GM12878 (cell line): ENCODE results near the gene KRTAP4-8. TPM values are rescaled to one million over a fixed set of nuclear protein-coding genes. Genes with fewer than 3 reads are reported as not detected.

ENCODE experiments used
- ATAC-seq: fragments of 200-7000 bp; cut with Tn5 transposase; 3 replicates; pipeline ENCODE4 v1.9.1; 2020; ENCODE audit warnings: mild to moderate bottlenecking, moderate library complexity
- BruUV-seq: library from RNA; stranded (reverse); fragments of 400-500 nt; replicated peaks from 2 replicates; lab custom pipeline; 2021; lab: Mats Ljungman, UMichigan
- CTCF ChIA-PET: fragments of 300-600 bp; sonication (Branson Sonifier 250); formaldehyde crosslinking; extraction: SDS; loops from one replicate; lab custom pipeline; 2021; ENCODE audit warnings: inconsistent platforms; lab: Yijun Ruan, JAX
- POLR2A ChIA-PET: fragments of 350-600 bp; formaldehyde crosslinking; extraction: SDS; loops from one replicate; lab custom pipeline; 2021; ENCODE audit warnings: inconsistent platforms; lab: Charles Lee
- RAD21 ChIA-PET: fragments of 300-600 bp; sonication (Branson Sonifier 250); formaldehyde crosslinking; loops from one replicate; lab custom pipeline; 2023; ENCODE audit warnings: antibody characterized with exemption; ENCODE audit not compliant: unreplicated experiment; lab: Charles Lee
- SMC1A ChIA-PET: fragments of 300-600 bp; sonication (Branson Sonifier 250); formaldehyde crosslinking; loops from one replicate; lab custom pipeline; 2023; ENCODE audit not compliant: unreplicated experiment, uncharacterized antibody; lab: Charles Lee
- DNase-seq: peaks from one replicate; pipeline ENCODE4 v3.0.0-alpha.2; 2011; ENCODE audit warnings: low read depth, low spot score
- FAIRE-seq: peaks from 3 replicates; lab custom pipeline; 2011; peaks lifted over from hg19 to GRCh38; lab: Jason Lieb, UNC
- H2AFZ ChIP-seq: 2 replicates; pipeline ENCODE4 v1.6.0; 2011; ENCODE audit warnings: low read depth, low read length, control low read depth; ENCODE audit not compliant: control insufficient read depth
- H3K27ac ChIP-seq: 2 replicates; pipeline ENCODE4 v1.5.1; 2011; ENCODE audit warnings: control low read depth; ENCODE audit not compliant: control insufficient read depth, insufficient read depth
- H3K27me3 ChIP-seq, 2 experiments: replicated peaks in 1 of 2; 2 replicates each; pipeline versions ENCODE4 v1.6.0 to v1.6.1; 2011; ENCODE audit warnings: low read length in 1 of 2; ENCODE audit not compliant: control insufficient read depth in 2 of 2, insufficient read depth in 2 of 2
- H3K36me3 ChIP-seq, 2 experiments: 2 replicates each; pipeline ENCODE4 v1.5.1; 2011; ENCODE audit warnings: low read length in 1 of 2; ENCODE audit not compliant: control insufficient read depth in 2 of 2, insufficient read depth in 2 of 2
- H3K4me1 ChIP-seq: 2 replicates; pipeline ENCODE4 v1.6.1; 2011; ENCODE audit warnings: mild to moderate bottlenecking, low read length, moderate library complexity, mixed read lengths; ENCODE audit not compliant: control insufficient read depth, insufficient read depth
- H3K4me2 ChIP-seq: 2 replicates; pipeline ENCODE4 v1.6.0; 2011; ENCODE audit warnings: control low read depth; ENCODE audit not compliant: control insufficient read depth, insufficient read depth
- H3K4me3 ChIP-seq: fragments of 200-600 bp; sonication (generic); 2 replicates; pipeline ENCODE4 v1.5.1; 2016
- H3K79me2 ChIP-seq: 2 replicates; pipeline ENCODE4 v1.6.0; 2011; ENCODE audit warnings: low read length; ENCODE audit not compliant: control insufficient read depth, insufficient read depth
- H3K9ac ChIP-seq: 2 replicates; pipeline ENCODE4 v1.8.0; 2011; ENCODE audit warnings: low read length, control low read depth, mixed read lengths; ENCODE audit not compliant: control insufficient read depth, insufficient read depth
- H3K9me3 ChIP-seq: replicated peaks from 3 replicates; pipeline ENCODE4 v1.5.1; 2011; ENCODE audit warnings: mild to moderate bottlenecking, low read length; ENCODE audit not compliant: control insufficient read depth, insufficient read depth
- H4K20me1 ChIP-seq: 2 replicates; pipeline ENCODE4 v1.6.0; 2011; ENCODE audit not compliant: control insufficient read depth, insufficient read depth
- CBX3 ChIP-seq: fragments of 200-600 bp; sonication (generic); IDR thresholded peaks from 2 replicates; pipeline ENCODE4 v1.6.1; 2016; ENCODE audit warnings: low read depth, borderline replicate concordance
- DPF2 ChIP-seq: fragments of 450-650 bp; IDR thresholded peaks from 2 replicates; pipeline ENCODE4 v1.6.1; 2017; ENCODE audit warnings: mild to moderate bottlenecking
- ELK1 ChIP-seq: IDR thresholded peaks from 2 replicates; pipeline ENCODE4 v1.6.1; 2012; ENCODE audit warnings: low read depth, low read length, improper control_type of control experiment
- MEF2B ChIP-seq: fragments of 450-650 bp; IDR thresholded peaks from 2 replicates; pipeline ENCODE4 v1.6.1; 2018; ENCODE audit warnings: mild to moderate bottlenecking, moderate library complexity; ENCODE audit not compliant: partially characterized antibody, poor library complexity, severe bottlenecking
- NFIC ChIP-seq: IDR thresholded peaks from 2 replicates; pipeline ENCODE4 v1.6.1; 2012; ENCODE audit warnings: low read depth, mild to moderate bottlenecking, inconsistent platforms, low read length, moderate library complexity
- NFYB ChIP-seq: IDR thresholded peaks from 2 replicates; pipeline ENCODE4 v1.6.1; 2011; ENCODE audit warnings: low read depth, mild to moderate bottlenecking, low read length, improper control_type of control experiment, moderate library complexity; ENCODE audit not compliant: insufficient read depth
- NR2C1 ChIP-seq: fragments of 450-650 bp; IDR thresholded peaks from 2 replicates; pipeline ENCODE4 v1.6.1; 2017; ENCODE audit warnings: antibody characterized with exemption, mild to moderate bottlenecking, moderate library complexity
- POLR2AphosphoS5 ChIP-seq: IDR thresholded peaks from 2 replicates; pipeline ENCODE4 v1.6.1; 2011; ENCODE audit warnings: mild to moderate bottlenecking, low read length, inconsistent platforms
- RAD21 ChIP-seq: IDR thresholded peaks from 2 replicates; pipeline ENCODE4 v1.6.1; 2011; ENCODE audit warnings: mild to moderate bottlenecking, low read depth, low read length, moderate library complexity; ENCODE audit not compliant: insufficient read depth
- RB1 ChIP-seq: fragments of 450-650 bp; formaldehyde crosslinking; IDR thresholded peaks from 2 replicates; pipeline ENCODE4 v1.6.1; 2017; ENCODE audit warnings: mild to moderate bottlenecking, borderline replicate concordance
- SMAD1 ChIP-seq: fragments of 450-650 bp; IDR thresholded peaks from 2 replicates; pipeline ENCODE4 v1.6.1; 2018; ENCODE audit warnings: mild to moderate bottlenecking, low read depth; ENCODE audit not compliant: partially characterized antibody
- SUPT20H ChIP-seq: IDR thresholded peaks from 2 replicates; pipeline ENCODE4 v1.6.1; 2011; ENCODE audit warnings: low read depth, mild to moderate bottlenecking, low read length, moderate library complexity, borderline replicate concordance; ENCODE audit not compliant: control insufficient read depth
- TCF12 ChIP-seq: IDR thresholded peaks from 2 replicates; pipeline ENCODE4 v1.6.1; 2011; ENCODE audit warnings: low read depth, mild to moderate bottlenecking, low read length
- YBX1 ChIP-seq: fragments of 450-650 bp; IDR thresholded peaks from 2 replicates; pipeline ENCODE4 v1.6.1; 2016; ENCODE audit warnings: antibody characterized with exemption
- ZSCAN29 ChIP-seq: fragments of 450-650 bp; IDR thresholded peaks from 2 replicates; pipeline ENCODE4 v1.6.1; 2017; ENCODE audit warnings: mild to moderate bottlenecking, moderate library complexity
- WGBS: methylation state at CpG from one replicate; pipeline ENCODE4 v1.1.6; 2016; ENCODE audit warnings: low lambda C conversion rate; ENCODE audit not compliant: insufficient replicate concordance, insufficient coverage; ENCODE audit errors: missing lambda C conversion rate; 5-methylcytosine and 5-hydroxymethylcytosine counted together
- in situ Hi-C: fragments of 300-500 bp; cut with MboI; formaldehyde crosslinking; loops from 9 replicates; pipeline ENCODE4 v1.14.3; 2018; ENCODE audit warnings: mixed read lengths
- intact Hi-C: fragments of 100-400 bp; cut with micrococcal nuclease; formaldehyde crosslinking; loops from one replicate; pipeline ENCODE4 v1.14.2; 2022; ENCODE audit not compliant: unreplicated experiment
- polyA plus RNA-seq, 11 experiments: library from polyadenylated mRNA; depleted of rRNA in 4 of 11; unstranded in 6 of 11; stranded (reverse) in 5 of 11; fragments of >200 nt; fragmentation: Nextera tagmentation in 4 of 11; fragmentation: Illumina TruSeq in 1 of 11; extraction: Ambion mirVana in 4 of 11; extraction: Trizol in 1 of 11; gene quantifications; 1 replicate in 1 of 11; 2 replicates in 10 of 11; pipeline versions ENCODE4 v1.2.1 to v1.2.3, GENCODE V29; 2011 to 2016; ENCODE audit warnings: inconsistent platforms in 2 of 11, missing spikeins in 2 of 11, low read depth in 1 of 11
- total RNA-seq, 4 experiments: library from RNA; depleted of rRNA in 3 of 4; stranded (reverse); fragments of >200 nt in 3 of 4; fragmentation: Illumina TruSeq in 1 of 4; extraction: Trizol in 1 of 4; gene quantifications; 2 replicates each; pipeline versions ENCODE4 v1.2.1 to v1.2.3, GENCODE V29; 2013 to 2021
- TF ChIP-seq, protein P1 (sequence below): IDR thresholded peaks from 2 replicates; pipeline ENCODE4 v1.6.1; 2011; ENCODE audit warnings: mild to moderate bottlenecking, low read depth, low read length, moderate library complexity; ENCODE audit not compliant: insufficient replicate concordance
- TF ChIP-seq, protein P2 (sequence below): IDR thresholded peaks from 2 replicates; pipeline ENCODE4 v1.6.1; 2012; ENCODE audit warnings: improper control_type of control experiment, low read depth, low read length; ENCODE audit not compliant: insufficient replicate concordance

KRTAP4-8 gene
- total and polyA plus RNA-seq, 10 of the 15 experiments (the other 5 are each of a cell fraction or from before 2014, with no cell fraction given), result not detected

DNA sequence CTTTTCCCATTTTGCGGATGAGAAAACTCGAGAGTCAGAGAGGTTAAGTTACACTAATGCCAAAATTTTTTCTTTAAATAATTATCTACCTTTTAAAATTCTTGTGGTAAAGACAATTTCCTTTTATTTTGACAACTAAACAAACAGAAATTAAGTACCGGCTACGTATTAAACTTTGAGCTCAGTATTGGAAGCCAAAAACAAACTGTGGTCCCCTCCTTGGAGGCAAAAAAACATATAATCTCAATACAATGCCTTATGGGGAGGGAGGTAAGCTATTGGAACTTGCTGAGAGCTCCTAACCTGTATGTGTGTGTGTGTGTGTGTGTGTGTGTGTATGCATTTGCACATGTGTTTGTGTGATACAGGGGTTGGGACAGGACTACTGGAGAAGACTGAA, 34.5 kb downstream of the KRTAP4-8 start:
- ChIA-PET RAD21 (no interaction called here), POLR2A (no interaction called here), SMC1A (no interaction called here)
- ATAC-seq (no peak), FAIRE-seq (no peak)
- Histone ChIP-seq H3K4me1 (no peaks in the 10 kb centered on the region), H3K9me3 (no peaks in the 10 kb centered on the region), H3K4me2 (no peak overlapping the region), H3K36me3 (no peaks in the 10 kb centered on the region)
- in situ Hi-C loops, result no loop called here
- intact Hi-C loops, result no loop called here
- BruUV-seq, result no TSS peak
- no peak for TF ChIP-seq SMAD1
- no peak for TF ChIP-seq SUPT20H
- TF ChIP-seq NFYB, result no peak
- TF ChIP-seq DPF2, result no peak
- TF ChIP-seq POLR2AphosphoS5, result no peak
- no peak for TF ChIP-seq NFIC
- TF ChIP-seq YBX1, result no peak
- TF ChIP-seq RB1, result no peak
- TF ChIP-seq RAD21, result no peak
- no peak for TF ChIP-seq CBX3
- TF ChIP-seq, protein P1, sequence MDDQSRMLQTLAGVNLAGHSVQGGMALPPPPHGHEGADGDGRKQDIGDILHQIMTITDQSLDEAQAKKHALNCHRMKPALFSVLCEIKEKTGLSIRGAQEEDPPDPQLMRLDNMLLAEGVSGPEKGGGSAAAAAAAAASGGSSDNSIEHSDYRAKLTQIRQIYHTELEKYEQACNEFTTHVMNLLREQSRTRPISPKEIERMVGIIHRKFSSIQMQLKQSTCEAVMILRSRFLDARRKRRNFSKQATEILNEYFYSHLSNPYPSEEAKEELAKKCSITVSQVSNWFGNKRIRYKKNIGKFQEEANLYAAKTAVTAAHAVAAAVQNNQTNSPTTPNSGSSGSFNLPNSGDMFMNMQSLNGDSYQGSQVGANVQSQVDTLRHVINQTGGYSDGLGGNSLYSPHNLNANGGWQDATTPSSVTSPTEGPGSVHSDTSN, result no peak
- no peak for TF ChIP-seq ELK1
- TF ChIP-seq TCF12, result no peak
- no peak for TF ChIP-seq MEF2B
- TF ChIP-seq, protein P2, sequence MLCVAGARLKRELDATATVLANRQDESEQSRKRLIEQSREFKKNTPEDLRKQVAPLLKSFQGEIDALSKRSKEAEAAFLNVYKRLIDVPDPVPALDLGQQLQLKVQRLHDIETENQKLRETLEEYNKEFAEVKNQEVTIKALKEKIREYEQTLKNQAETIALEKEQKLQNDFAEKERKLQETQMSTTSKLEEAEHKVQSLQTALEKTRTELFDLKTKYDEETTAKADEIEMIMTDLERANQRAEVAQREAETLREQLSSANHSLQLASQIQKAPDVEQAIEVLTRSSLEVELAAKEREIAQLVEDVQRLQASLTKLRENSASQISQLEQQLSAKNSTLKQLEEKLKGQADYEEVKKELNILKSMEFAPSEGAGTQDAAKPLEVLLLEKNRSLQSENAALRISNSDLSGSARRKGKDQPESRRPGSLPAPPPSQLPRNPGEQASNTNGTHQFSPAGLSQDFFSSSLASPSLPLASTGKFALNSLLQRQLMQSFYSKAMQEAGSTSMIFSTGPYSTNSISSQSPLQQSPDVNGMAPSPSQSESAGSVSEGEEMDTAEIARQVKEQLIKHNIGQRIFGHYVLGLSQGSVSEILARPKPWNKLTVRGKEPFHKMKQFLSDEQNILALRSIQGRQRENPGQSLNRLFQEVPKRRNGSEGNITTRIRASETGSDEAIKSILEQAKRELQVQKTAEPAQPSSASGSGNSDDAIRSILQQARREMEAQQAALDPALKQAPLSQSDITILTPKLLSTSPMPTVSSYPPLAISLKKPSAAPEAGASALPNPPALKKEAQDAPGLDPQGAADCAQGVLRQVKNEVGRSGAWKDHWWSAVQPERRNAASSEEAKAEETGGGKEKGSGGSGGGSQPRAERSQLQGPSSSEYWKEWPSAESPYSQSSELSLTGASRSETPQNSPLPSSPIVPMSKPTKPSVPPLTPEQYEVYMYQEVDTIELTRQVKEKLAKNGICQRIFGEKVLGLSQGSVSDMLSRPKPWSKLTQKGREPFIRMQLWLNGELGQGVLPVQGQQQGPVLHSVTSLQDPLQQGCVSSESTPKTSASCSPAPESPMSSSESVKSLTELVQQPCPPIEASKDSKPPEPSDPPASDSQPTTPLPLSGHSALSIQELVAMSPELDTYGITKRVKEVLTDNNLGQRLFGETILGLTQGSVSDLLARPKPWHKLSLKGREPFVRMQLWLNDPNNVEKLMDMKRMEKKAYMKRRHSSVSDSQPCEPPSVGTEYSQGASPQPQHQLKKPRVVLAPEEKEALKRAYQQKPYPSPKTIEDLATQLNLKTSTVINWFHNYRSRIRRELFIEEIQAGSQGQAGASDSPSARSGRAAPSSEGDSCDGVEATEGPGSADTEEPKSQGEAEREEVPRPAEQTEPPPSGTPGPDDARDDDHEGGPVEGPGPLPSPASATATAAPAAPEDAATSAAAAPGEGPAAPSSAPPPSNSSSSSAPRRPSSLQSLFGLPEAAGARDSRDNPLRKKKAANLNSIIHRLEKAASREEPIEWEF, result no peak
- TF ChIP-seq ZSCAN29, result no peak
- no peak for TF ChIP-seq NR2C1
- TF ChIP-seq, all 136 proteins: peak for 0
- DNase-seq, result no peak
- CTCF ChIA-PET, result no interaction called here
- H4K20me1 ChIP-seq, result no peaks in the 10 kb centered on the region
- no peak overlapping the region for H2AFZ ChIP-seq
- H3K4me3 ChIP-seq, result no peak overlapping the region
- no peak overlapping the region for H3K27ac ChIP-seq
- 20% methylated on average over 4 of the region's 4 CpGs for WGBS
- H3K27me3 ChIP-seq, result no peaks in the 10 kb centered on the region; a peak in 1 of 4 replicates
- H3K79me2 ChIP-seq, result no peaks in the 10 kb centered on the region
- no peak overlapping the region for H3K9ac ChIP-seq
